Measurements from ENCODE around the gene MYBBP1A.

Gene MYBBP1A

DNA sequence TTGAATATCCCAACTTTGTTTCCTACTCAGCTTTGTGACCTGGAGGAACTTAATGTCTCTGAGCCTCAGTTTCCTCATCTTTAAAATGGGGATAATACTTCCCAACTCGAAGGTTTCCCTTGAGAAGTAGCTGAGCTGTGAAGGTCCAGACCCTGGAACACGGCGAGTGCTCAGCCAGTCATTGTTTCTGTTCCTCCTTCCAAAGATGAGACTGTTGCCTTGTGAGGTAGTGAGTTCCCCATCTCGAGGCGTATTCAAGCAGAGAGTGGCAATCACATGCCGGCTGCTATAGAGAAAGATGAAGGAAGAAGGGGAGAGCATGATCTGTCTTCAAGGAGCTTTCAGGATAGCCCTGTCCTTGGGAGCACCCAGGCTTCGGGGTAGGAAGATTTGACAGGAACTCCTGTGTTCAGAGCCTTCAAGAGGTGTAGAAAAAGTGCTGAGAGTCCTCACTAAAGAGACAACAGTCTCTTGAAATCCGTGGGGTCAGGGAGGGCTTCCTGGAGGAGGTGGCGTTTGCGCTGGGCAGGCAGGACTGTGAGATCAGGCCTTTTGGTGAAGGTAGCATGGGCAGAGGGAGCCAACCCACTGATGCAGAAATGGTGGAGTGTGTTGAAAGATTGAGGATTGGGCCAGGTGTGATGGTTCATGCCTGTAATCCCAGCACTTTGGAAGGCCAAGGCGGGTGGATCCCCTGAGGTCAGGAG, 29.3 kb downstream of the MYBBP1A start:
- DNase-seq (ENCODE audit: low read depth in 2 of 2): no peak

DNA sequence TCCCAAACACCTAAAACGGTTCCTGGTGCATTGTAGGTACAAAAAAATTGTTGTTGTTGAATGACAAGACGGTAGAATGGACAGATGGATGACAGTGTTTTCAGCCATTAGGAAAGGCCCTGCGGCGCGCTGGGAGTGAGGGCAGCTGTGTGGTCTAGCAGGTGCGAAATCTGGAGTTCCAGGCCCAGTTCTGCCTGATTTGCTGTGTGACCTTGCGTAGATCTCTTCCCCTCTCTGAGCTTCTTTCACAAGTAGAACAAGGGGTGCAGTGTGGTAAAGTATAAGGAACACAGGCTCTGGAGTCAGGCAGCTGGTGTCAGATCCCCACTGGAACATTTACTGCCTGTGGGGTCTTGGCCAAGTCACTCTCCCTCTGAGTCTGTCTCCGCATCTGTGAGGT, 31.2 kb downstream of the MYBBP1A start:
- no peak overlapping the region for H3K4me3 ChIP-seq (replicated peaks in 1 of 2; ENCODE audit: low read depth in 2 of 2, low read length in 2 of 2)
- TF ChIP-seq, protein P1, sequence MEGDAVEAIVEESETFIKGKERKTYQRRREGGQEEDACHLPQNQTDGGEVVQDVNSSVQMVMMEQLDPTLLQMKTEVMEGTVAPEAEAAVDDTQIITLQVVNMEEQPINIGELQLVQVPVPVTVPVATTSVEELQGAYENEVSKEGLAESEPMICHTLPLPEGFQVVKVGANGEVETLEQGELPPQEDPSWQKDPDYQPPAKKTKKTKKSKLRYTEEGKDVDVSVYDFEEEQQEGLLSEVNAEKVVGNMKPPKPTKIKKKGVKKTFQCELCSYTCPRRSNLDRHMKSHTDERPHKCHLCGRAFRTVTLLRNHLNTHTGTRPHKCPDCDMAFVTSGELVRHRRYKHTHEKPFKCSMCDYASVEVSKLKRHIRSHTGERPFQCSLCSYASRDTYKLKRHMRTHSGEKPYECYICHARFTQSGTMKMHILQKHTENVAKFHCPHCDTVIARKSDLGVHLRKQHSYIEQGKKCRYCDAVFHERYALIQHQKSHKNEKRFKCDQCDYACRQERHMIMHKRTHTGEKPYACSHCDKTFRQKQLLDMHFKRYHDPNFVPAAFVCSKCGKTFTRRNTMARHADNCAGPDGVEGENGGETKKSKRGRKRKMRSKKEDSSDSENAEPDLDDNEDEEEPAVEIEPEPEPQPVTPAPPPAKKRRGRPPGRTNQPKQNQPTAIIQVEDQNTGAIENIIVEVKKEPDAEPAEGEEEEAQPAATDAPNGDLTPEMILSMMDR (IDR thresholded peaks at IDR 0.05; ENCODE audit: low read depth, low read length): no peak
- DNase-seq (ENCODE audit: low read depth in 2 of 2): no peak

More for the DNA sequence above, 29.3 kb downstream of the MYBBP1A start:
- TF ChIP-seq, protein P1 (IDR thresholded peaks at IDR 0.05; ENCODE audit: low read depth, low read length): no peak
- H3K4me3 ChIP-seq (replicated peaks in 1 of 2; ENCODE audit: low read depth in 2 of 2, low read length in 2 of 2): no peak overlapping the region

DNA sequence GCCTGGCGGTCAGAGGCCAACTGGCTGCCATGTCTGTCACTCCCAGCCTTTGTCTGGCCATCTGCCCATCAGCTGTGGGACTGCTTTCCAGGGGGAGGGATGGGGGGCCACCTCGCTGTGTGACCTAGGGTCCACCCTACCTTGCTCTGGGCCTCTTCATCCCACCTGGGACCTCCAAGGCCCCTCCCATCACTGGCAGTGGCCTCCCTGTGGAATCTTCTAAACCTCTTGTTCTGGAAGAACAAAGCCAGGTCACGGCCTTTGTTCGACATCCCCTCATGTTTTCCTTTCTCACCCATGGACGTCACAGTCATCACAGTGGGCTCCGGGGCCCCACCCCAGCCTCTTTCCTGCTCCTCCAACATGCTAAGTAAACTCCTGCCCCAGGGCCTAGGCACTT, 32.5 kb downstream of the MYBBP1A start:
- DNase-seq (ENCODE audit: low read depth in 2 of 2): no peak
- TF ChIP-seq, protein P1 (IDR thresholded peaks at IDR 0.05; ENCODE audit: low read depth, low read length): no peak
- H3K4me3 ChIP-seq (replicated peaks in 1 of 2; ENCODE audit: low read depth in 2 of 2, low read length in 2 of 2): no peak overlapping the region

DNA sequence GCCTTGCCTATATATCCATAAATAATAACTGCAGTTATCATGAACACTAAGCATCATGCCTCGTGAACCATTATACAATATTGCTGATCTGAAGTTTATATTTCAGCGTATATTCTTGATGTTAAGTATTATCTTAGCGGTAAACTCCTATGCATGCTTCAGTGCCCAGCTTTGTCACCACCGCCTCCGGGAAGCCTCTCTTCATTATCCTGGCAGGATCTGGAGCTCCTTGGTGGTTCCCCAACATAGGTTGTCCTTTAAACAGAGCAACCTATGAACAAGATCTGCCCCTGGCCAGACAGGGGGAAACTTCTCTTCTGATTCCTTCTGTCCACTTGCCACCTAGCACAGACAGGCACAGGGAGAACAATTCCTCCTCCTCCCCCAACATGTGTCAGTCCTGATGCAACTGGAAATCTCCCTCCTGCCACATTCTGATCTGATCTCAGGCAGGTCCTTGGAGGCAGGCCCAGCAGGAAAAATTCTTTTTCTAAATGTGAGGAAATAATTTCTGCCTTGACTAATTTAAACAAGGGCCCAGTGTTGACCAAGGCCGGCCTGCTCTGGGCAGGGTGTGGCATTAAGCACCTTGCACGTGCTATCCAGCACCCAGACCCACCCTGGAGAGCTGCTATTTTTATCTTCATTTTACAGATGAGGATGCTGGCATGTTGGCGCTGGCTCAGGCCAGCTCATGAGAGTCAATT, 34.1 kb downstream of the MYBBP1A start:
- TF ChIP-seq, protein P1 (IDR thresholded peaks at IDR 0.05; ENCODE audit: low read depth, low read length): no peak
- no peak overlapping the region for H3K4me3 ChIP-seq (replicated peaks in 1 of 2; ENCODE audit: low read depth in 2 of 2, low read length in 2 of 2)
- DNase-seq (ENCODE audit: low read depth in 2 of 2): peak; percentile 19 to 41

DNA sequence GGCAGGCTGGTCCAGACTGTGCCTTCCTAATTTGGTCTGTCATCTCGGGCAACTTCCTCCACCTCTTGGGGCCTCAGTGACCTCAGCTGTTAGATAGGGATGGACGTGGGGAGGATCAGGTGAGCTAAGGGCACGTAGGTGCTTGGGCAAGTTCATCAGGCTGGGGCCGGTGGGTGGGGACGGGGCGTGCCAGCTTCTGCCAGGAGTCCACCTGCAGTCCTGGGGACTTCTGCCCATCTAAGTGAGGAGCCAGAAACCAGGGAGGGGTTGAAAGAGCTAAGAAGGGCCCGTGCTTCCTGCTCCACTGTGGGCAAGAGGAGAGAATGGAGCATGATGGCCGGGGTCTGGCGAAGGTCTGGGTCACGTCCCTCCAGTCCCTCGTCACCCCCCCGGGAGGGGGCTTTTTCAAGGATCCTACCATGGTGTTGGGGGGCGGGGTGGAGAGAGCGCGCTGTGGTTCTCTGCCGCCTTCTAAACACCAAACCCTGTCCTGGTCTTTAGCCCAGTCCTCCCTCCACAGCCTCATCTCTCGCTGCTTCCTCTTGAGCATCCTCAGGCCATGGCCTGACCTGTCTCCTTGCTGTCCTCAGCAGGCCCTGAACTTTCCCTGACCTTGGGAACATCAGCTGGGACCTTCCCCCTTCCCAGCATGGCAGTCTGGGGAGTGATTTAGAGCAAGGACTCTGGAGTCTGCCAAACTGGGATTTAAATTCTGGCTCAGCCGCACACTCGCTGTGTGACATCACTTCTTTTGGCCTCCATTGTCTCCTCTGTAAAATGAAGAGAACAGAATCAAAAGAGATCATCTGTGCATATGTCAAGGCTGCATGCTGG, 34.9 kb downstream of the MYBBP1A start:
- TF ChIP-seq, protein P1 (IDR thresholded peaks at IDR 0.05; ENCODE audit: low read depth, low read length): no peak
- no peak for DNase-seq (ENCODE audit: low read depth in 2 of 2)
- H3K4me3 ChIP-seq (replicated peaks in 1 of 2; ENCODE audit: low read depth in 2 of 2, low read length in 2 of 2): no peak overlapping the region

DNA sequence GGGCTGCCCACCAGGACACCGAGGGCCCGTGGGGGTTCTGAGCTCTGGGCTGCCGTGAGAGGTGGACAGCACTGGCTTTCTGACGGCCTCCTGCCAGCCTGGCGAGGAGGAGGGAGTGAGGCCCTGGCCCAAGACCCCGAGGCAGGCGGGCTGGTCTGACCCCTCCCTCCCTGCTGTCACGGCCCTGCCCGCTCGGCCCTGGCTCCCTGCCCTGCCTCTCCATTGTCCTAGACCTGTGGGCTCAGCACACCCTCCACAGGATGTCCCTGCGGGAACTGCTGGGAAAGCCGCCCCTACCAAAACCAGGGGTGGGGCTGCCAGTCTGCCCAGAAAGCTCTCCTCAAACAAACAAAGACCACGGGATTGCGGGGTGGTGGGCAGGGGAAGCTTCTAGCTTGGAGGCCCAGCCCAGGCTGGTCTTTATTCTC, 35.8 kb downstream of the MYBBP1A start:
- TF ChIP-seq, protein P1 (IDR thresholded peaks at IDR 0.05; ENCODE audit: low read depth, low read length): no peak
- DNase-seq (ENCODE audit: low read depth in 2 of 2): no peak
- H3K4me3 ChIP-seq (replicated peaks in 1 of 2; ENCODE audit: low read depth in 2 of 2, low read length in 2 of 2): no peak overlapping the region

Measured in cardiac fibroblast (primary cell).